HCT116 (cell line): Measurements from ENCODE around the gene WSB1.

Experiments used
- ATF3 ChIP-seq: IDR thresholded peaks from 2 replicates; pipeline ENCODE4 v1.6.1; 2012
- CTCF ChIP-seq, 3 experiments: fragments of 200-600 bp in 1 of 3; sonication (generic) in 1 of 3; IDR thresholded peaks in 2 of 3; conservative IDR thresholded peaks in 1 of 3; 2 replicates each; pipeline ENCODE4 v1.5.1; 2012 to 2017; ENCODE audit warnings: low read depth in 2 of 3, low read length in 2 of 3, antibody characterized with exemption in 1 of 3, borderline replicate concordance in 1 of 3, control low read depth in 1 of 3, mild to moderate bottlenecking in 1 of 3, mixed read lengths in 1 of 3, mixed run types in 1 of 3, moderate library complexity in 1 of 3; ENCODE audit not compliant: insufficient read depth in 1 of 3
- ELF1 ChIP-seq: IDR thresholded peaks from 2 replicates; pipeline ENCODE4 v1.6.1; 2012; ENCODE audit warnings: low read depth, borderline replicate concordance
- FOSL1 ChIP-seq: IDR thresholded peaks from 2 replicates; pipeline ENCODE4 v1.6.1; 2012; ENCODE audit warnings: low read depth
- POLR2AphosphoS5 ChIP-seq: IDR thresholded peaks from 2 replicates; pipeline ENCODE4 v1.6.1; 2011; ENCODE audit warnings: mild to moderate bottlenecking, low read depth, low read length, moderate library complexity
- RAD21 ChIP-seq: IDR thresholded peaks from 2 replicates; pipeline ENCODE4 v1.6.1; 2012; ENCODE audit warnings: low read depth, mild to moderate bottlenecking
- REST ChIP-seq: IDR thresholded peaks from 2 replicates; pipeline ENCODE4 v1.6.1; 2012; ENCODE audit warnings: low read depth
- SIN3A ChIP-seq: IDR thresholded peaks from 2 replicates; pipeline ENCODE4 v1.6.1; 2012; ENCODE audit warnings: low read depth
- YY1 ChIP-seq: IDR thresholded peaks from 2 replicates; pipeline ENCODE4 v1.6.1; 2011; ENCODE audit warnings: low read length, low read depth, moderate library complexity, mild to moderate bottlenecking; ENCODE audit not compliant: insufficient replicate concordance; ENCODE audit errors: extremely low read depth

GRCh38 chr17:27247071-27247957 lies 46.6 kb upstream of the WSB1 start:
- TF ChIP-seq SIN3A: no peak
- TF ChIP-seq CTCF (IDR thresholded peaks at IDR 0.05 in 2 of 3, conservative IDR thresholded peaks at IDR 0.05 in 1 of 3; ENCODE audit: borderline replicate concordance in 1 of 3, insufficient read depth in 1 of 3, low read depth in 2 of 3, low read length in 2 of 3): no peak
- TF ChIP-seq RAD21: no peak
- TF ChIP-seq REST: no peak
- TF ChIP-seq ATF3: no peak
- no peak for TF ChIP-seq YY1
- TF ChIP-seq FOSL1: no peak
- TF ChIP-seq ELF1: no peak
- no peak for TF ChIP-seq POLR2AphosphoS5
